GM21367 (cell line): ENCODE measurements around the gene DDX54.
A peak's percentile ranks its signal among the peaks of the same experiment; 100 is the strongest.

Source experiments
- ATAC-seq: cut with Tn5 transposase; IDR thresholded peaks from one replicate; pipeline ENCODE4 v1.9.1; 2021; ENCODE audit not compliant: unreplicated experiment

The DDX54 gene

DNA sequence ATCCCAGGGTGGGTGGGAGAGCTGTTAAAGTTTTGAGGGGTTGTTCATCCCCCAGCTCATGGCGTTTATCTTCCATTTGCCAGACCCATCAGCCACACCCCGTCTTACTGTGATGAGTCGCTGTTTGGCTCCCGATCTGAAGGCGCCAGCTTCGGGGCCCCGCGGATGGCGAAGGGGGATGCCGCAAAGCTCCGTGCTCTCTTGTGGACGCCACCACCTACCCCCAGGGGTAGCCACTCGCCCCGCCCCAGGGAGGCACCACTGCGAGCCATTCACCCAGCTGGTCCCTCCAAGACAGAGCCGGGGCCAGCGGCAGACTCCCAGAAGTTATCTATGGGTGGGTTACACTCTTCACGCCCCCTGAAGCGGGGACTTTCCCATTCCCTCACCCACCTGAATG, 5.9 kb upstream of the DDX54 start:
- ATAC-seq, result no peak

DNA sequence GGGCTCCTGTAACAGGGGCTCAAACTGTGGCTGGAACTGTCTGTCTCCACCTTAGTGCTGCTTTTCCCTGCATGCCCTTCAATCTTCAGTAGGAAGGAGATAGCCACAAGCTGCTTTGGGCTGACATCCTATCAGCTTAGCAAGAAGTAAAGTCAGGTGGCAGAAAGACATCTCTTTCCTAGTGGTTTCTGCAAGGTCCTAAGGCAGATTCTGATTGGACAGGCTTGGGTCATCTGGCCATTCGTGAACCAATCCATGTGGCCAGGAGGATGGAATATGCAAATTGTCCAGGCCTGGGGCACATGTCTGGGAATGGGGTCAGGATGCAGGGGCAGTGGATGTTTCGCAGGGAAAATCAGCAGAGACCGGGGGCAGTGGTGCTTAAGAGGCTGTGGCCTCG, 5.5 kb upstream of the DDX54 start:
- no peak for ATAC-seq

DNA sequence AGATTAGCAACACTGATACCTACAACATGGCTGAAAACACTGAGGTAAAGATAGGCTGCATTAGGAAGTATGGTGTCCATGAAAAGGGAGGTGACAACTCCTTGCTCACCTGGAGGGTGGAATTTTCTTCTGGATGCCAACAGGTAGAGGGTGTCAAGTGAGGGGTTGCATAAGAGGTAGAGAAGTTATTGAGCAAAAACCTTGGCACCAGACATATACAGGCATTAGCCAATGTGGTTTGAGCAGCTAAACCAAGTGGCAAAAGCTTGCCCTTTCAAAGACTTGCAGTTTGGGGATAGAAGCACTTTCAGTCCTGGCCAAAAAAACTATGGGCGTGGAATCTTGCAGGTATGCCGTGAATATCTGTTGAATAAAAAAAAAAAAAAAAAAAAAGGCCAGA, 4.1 kb upstream of the DDX54 start:
- no peak for ATAC-seq

DNA sequence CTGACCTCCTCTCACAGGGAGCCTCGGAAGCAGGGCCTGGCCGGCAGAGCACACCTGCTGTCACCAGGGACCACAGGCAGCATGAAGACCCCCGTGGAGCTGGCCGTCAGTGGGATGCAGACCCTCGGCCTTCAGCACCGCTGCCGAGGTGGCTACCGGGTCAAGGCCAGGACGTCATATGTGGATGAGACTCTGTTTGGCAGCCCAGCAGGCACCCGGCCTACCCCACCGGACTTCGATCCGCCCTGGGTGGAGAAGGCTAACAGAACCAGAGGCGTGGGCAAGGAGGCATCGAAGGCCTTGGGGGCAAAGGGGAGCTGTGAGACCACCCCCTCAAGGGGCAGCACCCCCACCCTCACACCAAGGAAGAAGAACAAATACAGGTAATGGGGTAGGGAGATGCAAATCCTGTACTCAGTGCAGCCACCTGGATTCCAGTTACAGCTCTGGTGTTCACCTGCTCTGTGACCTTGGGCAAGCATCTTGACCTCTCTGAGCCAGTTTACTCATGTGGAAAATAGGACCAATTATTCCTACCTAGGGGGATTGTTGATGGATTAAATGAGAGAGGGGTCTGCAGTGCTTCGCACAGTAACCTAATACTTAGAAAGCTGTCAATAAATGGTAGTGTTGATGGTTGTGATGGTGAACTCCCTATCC, 1.5 kb upstream of the DDX54 start:
- ATAC-seq, result no peak

DNA sequence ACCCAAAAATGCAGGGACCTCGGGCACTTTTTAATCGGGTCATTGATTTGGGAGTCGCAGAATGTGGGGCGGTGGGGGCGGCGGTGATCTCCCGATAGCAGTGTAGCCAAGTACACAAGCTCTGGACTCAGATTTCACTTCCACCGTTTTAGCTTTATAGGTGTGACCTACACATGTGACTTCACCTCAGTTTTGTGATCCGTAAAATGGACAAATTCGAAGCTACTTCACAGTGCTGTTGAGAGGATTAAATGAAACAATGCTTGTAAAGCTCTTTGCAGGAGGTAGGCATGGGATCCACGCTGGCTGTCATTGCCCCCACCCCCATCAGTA, 721 bp upstream of the DDX54 start:
- no peak for ATAC-seq

DNA sequence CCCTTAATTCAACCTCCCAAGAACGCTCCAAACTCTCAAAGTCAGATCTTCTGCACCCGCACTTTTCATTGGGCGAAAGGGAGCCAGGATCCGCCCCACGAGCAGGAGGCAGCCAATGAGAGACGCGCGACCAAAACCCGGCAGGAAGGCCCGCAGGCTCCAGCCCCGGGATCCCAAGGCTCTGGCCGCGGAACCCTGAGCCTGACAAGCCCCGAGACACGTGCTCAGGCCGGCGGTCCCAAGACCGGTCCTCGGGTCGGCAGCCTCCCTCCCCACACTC, 438 bp downstream of the DDX54 start:
- ATAC-seq, result peak; percentile 73

DNA sequence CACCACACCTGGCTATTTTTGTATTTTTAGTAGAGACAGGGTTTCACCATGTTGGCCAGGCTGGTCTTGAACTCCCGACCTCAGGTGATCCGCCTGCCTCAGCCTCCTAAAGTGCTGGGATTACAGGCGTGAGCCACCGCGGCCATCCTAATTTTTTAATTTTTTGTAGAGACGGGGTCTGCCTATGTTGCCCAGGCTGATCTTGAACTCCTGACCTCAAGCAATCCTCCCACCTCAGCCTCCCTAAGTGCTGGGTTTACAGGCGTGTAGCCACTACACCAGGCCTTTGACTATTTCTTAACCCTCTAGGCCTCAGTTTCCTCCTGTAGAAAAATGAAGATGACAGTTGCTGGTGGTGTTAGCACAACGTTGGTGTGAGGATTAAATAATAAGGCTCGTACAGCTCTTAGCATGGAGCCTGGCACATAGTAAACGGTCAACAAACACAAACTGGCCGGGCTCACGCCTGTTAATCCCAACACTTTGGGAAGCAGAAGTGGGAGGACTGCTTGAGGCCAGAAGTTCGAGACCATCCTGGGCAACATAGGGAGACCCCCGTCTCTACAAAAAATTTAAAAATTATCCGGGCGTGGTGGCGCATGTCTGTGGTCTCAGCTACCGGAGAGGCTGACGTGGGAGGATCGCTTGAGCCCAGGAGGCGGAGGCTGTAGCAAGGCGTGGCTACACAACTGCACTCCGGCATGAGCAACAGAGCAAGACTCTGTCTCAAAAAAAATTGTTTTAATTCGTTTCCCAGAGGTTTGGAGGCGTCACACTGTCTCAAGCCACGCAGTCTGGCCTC, 979 bp downstream of the DDX54 start:
- peak; percentile 31 for ATAC-seq

DNA sequence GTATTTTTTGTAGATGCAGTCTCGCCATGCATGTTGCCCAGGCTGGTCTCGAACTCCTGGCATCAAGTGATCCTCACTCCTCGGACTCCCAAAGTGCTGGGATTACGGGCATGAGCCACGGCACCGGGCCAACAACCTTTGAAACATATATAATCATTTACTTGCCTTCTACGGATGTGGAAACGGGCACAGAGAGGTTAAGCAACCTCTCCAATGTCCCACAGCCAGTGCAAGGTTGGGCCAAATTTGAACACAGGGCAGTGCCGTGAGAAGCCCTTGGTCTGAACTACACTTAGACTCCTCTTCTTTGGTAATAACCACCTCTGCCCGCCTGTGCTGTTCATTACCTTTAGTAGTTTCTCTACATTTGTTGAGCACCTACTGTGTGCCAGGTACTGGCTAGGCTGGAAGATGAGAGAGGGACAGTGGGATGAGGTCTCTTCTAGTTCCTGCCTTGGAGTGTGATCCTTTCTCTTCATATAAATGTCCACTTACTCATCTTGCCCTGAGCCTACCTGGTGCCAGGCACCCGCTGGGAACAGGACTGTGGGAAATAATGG, 2.2 kb downstream of the DDX54 start:
- no peak for ATAC-seq

DNA sequence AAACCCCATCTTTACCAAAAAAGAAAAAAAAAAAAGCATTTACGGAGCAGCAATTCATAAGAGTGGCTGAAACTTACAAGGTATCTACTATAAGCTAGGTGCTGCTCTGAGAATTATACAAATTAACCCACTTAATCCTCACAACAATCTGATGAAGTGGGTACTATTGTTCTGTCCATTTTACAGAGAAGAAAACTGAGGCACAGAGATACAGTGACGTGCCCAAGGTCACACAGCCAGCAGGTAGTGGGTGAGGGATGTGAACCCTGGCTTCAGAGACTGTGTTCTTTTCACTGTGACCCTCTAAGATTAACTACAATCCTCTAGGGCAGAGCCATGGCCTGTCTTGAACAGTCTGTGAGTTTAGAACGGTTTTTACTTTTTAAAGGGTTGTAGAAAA, 3.3 kb downstream of the DDX54 start:
- no peak for ATAC-seq

DNA sequence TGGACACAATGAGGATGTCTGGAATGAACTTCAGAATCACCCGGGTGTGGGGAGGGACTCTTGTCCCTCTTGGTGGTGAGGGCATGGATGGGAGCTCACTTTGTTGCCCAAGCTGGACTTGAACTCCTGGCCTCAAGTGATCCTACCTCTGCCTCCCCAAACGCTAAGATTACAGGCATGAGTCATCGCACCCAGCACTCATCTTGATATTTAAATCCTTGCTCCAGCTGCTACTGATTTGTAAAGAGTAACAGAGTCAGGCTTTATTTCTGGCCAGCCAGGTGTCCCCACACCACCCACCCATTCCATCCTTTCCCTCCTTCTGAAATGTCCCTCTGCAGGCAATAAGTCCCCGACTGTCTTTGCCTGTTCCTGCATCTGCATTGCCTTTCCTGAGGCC, 4.9 kb downstream of the DDX54 start:
- no peak for ATAC-seq

DNA sequence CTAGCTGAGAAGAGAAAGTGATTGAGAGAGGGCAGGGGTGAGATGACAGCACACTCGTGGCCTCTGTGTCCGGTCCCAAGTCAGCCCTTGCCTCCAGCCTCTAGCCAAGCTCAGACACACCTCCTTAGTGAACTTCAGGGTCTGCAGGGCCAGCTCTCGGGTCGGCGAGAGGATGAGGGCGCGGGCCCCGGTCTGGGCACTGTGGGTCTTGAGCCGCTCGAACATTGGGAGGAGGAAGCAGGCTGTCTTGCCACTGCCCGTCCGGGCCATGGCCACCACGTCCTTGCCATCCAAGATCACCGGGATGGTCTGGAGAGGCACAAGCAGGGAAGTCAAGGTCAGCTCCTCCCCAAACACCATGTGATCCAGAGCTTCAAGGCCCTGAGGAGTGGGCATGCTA, 6.3 kb downstream of the DDX54 start:
- no peak for ATAC-seq

DNA sequence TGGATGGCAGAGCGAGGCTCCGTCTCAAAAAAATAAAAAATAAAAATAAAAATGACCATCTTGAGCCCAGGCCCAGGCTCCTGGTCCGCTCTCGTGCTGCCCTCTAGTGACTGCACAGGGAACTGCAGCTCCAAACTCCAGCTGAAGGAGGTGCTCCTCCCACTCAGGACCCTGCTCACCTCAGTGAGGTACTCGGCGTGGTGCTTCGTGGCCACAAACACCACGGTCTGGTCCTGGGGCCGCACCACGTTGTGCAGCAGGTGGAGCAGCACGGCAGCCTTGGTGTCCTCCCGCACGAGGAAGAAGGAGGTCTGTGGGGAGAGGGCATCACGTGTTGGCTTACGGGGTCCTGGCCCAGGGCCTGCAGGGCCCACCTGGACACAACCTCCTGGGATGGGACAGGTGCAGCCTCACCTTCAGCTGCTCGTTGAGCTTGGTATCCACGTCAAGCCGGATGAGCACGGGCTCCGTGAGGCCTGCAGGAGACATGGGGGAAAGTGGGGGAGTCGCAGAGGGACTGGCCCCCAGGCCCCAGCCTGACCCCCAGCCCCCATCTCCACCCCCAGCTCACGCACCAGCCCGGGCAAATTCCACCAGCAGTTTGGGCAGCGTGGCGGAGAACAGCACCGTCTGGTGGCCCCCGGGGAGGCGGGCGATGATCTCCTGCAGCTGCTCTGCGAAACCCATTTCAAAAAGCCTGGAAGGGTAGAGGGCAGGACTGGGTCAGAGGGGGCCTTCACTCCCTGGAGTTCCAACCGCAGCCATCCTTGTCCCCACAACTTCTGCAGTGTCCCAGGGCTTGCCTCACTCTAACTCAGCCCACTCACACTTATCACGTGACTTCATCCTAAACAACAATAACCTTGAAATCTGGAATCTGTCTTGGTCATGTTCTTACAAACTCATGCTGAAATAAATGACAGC, 10.6 kb downstream of the DDX54 start:
- no peak for ATAC-seq

DNA sequence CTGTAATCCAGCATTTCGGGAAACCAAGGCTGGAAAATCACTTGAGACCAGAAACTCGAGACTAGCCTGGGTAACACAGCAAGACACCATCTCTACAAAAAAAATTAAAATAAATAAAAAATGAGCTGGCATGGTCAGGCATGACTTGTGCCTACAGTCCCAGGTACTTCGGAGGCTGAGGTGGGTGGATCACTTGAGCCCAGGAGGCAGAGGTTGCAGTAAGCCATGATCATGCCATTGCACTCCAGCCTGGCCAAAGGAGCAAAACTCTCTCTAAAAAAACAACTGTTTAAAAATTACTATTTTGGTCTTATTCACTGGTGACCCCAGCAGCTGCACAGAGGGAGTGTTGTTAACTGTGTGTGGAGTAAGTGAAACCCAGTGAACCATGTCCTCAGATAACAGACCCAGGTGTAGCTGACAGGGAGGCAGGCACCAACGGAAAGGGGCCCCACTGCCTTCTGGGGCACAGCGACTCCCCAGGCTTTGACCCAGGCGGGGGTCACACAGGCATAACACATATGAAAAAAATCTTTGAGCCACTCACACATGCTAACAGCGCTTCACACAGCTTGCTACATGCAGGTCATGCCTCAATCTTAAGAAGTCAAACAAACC, 12.1 kb downstream of the DDX54 start:
- peak; percentile 59 for ATAC-seq

DNA sequence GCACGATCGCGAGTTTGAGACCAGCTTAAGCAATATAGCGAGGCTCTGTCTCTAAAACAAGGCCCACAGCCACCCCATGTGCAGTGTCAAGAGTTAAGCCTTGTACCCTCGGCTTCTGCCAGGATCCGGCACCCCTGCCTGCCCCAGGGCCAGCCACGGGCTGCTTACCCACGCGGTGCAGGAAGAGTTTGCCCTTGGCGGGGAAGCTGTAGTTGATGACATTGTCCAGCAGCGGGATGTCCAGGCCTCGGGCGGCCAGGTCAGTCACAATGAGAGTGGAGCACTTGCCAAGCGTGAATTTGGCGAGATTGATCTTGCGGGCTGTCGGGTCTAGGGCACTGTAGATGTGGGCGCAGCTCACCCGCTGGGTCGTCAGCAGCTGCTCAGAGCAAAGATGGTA, 13.1 kb downstream of the DDX54 start:
- no peak for ATAC-seq

DNA sequence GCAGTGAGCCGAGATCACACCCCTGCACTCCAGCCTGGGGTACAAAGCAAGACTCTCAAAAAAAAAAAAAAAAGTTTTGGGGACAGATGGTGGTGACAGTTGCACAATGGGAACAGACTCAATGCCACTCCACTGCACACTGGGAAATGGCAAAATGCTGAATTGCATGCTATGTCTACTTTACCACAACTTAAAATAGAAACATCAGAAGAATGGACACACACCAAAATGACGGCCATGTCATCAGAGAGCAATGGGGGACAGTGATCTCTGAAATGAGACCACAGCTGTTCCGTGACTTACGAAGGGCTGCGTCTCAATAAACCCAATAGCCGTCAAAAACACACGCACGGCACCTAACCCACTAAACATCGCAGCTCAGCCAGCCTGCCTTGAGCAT, 13.7 kb downstream of the DDX54 start:
- ATAC-seq, result no peak

DNA sequence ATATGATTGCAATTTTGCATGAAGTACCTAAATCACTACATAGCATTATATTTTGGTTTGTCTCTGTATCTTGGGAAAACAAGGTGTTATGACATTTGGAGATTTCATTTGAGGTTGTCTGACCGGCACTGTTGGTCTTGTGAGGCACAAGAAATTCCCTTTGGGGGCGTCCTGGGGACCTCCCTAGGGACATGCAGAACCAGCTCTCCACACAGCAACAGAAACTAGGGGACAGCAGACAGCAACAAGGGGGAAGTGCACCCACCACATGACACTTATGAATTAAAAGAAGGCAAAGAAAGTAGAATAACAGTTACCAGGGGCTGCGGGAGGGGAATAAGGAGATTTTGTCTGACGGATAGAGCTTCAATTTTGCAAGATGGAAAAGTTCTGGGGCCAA, 14.4 kb downstream of the DDX54 start:
- ATAC-seq, result no peak

DNA sequence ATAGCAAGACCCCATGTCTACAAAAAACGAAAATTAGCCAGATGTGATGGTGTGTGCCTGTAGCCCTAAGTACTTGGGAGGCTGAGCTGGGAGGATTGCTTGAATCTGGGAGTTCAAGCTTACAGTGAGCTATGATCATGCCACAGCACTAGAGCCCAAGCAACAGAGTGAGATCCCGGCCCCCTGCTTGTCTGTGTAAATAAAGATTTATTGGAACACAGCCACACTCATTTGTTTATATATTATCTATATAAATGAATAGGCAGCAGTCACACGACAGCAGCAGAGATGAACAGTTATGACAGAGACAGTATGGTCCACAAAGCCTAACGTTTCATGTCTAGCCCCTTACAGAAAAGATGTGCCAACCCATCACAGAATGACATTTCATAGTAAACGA, 14.8 kb downstream of the DDX54 start:
- ATAC-seq, result no peak

DNA sequence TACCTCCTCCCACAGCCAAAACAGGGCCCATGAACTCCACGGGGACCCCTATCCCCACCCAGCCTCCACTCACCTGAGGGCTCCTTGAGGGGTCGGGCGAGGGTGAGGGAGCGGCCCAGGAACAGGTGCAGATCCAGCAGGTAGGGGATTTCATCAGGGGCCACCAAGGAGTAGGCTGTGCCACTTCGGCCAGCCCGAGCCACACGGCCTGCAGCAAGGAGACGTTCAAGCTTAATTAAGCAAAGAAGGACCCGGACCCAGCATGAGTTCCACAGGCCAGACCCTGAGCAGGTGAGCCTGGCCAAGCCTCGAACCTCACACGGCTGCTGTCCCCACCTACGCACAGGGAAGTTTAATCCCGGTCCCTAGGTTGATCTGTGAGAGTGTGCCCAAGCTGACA, 15.6 kb downstream of the DDX54 start:
- no peak for ATAC-seq

DNA sequence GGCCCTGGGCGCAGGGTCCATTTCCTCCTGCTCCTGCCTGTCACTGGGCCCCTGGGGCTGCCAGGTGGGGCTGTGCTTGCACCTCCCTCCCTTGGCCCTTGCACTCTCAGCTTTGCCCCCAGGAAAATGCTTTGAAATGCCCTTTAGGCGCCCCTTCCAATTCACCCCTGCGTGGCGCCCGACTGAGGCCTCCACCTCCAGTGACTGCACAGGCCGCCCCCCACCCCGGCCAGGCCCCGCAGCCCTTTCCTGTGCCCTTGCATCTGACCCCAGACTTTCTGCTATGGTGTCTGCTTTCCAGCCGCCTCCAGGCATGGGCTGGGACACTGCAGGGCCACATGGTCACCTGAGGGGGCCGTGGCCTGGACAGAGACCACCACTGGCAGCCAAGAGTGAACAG, 17.4 kb downstream of the DDX54 start:
- no peak for ATAC-seq

DNA sequence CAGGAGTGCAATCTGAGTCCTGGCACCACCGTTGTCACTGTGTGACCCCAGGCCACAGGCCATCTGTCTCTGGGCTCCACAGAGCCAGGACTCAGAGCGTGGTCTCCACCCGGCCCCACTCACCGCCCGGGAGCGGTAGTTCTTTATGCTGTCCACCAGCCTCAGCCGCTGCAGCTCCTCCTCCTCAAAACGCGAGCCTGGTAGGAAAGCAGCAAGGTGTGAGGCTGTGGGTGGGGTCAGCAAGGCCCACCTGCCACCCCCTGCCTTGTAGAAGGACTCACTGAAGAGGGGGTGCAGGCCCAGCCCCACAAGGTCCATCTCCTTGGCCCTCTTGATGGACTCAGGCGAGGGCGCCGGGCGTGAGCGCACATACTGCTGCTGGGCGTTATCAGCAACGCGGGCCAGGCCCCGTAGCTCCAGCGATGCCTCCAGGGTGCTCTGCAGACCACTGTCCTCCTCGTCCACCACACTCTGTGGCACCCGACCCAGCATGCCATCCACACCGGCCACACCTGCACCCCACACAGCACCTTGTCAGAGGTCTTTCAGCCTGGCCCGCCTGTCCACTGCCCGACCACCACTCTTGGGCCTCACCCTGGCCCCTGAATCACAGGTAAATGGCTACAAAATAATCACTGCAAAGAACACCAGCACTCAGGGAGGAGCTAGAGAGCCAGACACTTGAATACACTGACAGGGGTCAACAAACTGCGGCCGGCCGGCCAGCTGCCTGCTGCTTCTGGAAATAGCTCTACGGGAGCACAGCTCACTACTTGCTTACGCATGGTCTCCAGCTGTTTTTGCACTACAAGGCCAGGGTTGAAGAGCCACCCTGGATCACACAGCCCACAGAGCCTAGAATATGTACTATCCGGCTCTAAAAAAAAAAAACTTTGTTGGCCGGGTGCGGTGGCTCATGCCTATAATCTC, 19.5 kb downstream of the DDX54 start:
- ATAC-seq, result no peak
